Kidney epithelial cell (primary cell): ENCODE measurements around the gene MAD2L2. TPM values are rescaled to one million over a fixed set of nuclear protein-coding genes. Genes with fewer than 3 reads are reported as not detected.

Experiments
- DNase-seq: peaks from one replicate; pipeline ENCODE4 v3.0.0-alpha.2; 2010; ENCODE audit warnings: low read depth
- H3K27me3 ChIP-seq: 2 replicates; pipeline ENCODE4 v1.6.0; 2011; ENCODE audit warnings: low read length; ENCODE audit not compliant: control insufficient read depth, insufficient read depth
- H3K36me3 ChIP-seq: 2 replicates; pipeline ENCODE4 v1.5.1; 2011; ENCODE audit warnings: low read length; ENCODE audit not compliant: control insufficient read depth, insufficient read depth
- H3K4me3 ChIP-seq: 2 replicates; pipeline ENCODE4 v1.5.1; 2011; ENCODE audit warnings: low read depth, mild to moderate bottlenecking, control low read depth, low read length
- total RNA-seq: library from RNA; depleted of rRNA; stranded (reverse); fragments of >200 nt; gene quantifications from 2 replicates; pipeline ENCODE4 v1.2.3, GENCODE V29; 2015
- TF ChIP-seq, protein P1 (sequence below): IDR thresholded peaks from 2 replicates; pipeline ENCODE4 v1.5.1; 2011; ENCODE audit warnings: mild to moderate bottlenecking, moderate library complexity, low read length, control low read depth, inconsistent platforms; ENCODE audit not compliant: insufficient read depth, poor library complexity, severe bottlenecking

The MAD2L2 gene
- total RNA-seq, 1 donor from 2014 or later = 96.6 TPM

- Histone ChIP-seq H3K4me3 (peak within 1 kb of the TSS; percentile 27), H3K27me3 (peaks cover 51% of the 10 kb centered on the region), H3K36me3 (no peaks in the 10 kb centered on the region)
- no peak for DNase-seq
- TF ChIP-seq, protein P1, sequence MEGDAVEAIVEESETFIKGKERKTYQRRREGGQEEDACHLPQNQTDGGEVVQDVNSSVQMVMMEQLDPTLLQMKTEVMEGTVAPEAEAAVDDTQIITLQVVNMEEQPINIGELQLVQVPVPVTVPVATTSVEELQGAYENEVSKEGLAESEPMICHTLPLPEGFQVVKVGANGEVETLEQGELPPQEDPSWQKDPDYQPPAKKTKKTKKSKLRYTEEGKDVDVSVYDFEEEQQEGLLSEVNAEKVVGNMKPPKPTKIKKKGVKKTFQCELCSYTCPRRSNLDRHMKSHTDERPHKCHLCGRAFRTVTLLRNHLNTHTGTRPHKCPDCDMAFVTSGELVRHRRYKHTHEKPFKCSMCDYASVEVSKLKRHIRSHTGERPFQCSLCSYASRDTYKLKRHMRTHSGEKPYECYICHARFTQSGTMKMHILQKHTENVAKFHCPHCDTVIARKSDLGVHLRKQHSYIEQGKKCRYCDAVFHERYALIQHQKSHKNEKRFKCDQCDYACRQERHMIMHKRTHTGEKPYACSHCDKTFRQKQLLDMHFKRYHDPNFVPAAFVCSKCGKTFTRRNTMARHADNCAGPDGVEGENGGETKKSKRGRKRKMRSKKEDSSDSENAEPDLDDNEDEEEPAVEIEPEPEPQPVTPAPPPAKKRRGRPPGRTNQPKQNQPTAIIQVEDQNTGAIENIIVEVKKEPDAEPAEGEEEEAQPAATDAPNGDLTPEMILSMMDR = no peak
Measured at GRCh38 chr1:11691302-11691914, 10.5 kb upstream of the MAD2L2 start, which contains the start of gene DRAXIN. Gene DRAXIN, plus strand, starts transcription at chr1:11691710. Its CDS starts 14,549 bp downstream, at chr1:11706259.

DNA sequence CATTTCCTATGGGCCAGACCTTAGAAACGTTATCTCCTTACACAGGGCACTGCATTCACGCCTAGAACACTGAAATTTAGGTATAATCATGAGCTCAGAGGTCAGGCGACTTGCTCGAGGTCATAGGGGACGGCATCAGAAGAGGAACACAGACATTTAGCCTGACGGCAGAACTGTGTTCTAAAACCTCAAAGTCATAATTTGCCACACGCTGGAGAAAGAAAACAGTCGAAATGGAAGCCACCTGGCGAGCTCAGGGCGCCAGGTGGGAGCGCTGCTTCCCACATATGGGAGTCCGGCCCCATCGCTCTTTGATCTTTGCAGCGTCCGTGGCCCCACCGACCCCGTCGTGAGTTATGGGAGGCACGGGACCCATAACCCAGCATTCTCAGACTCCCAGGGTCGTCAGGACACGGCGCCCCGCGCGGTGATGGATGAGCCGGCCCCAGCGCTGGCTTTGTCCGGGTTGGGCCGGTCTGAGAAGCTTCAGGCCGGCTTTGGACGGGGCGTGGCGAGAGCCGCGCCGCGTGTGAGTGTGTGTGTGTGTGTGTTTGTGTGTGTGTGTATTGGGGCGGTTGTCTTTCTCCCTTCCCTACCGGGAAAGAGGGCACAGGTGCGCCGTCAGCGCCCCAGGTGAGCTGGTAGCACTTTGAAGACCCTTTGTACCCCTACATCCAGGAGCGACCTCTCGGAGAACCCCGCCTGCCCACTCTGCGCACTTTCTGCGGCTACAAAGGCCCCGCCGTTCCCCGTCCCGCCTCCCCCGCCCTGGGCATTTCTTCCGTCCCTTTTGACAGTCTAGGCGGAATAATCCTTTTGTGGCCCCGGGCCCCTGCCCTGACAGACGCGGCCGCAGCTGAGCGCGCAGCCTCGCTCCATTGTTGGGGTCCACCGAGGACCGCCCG, 9.7 kb upstream of the MAD2L2 start:
- no peak for DNase-seq
- Histone ChIP-seq H3K27me3 (peaks cover 53% of the 10 kb centered on the region), H3K36me3 (no peaks in the 10 kb centered on the region), H3K4me3 (peak overlapping the region; percentile 27)
- TF ChIP-seq, protein P1 = no peak

DNA sequence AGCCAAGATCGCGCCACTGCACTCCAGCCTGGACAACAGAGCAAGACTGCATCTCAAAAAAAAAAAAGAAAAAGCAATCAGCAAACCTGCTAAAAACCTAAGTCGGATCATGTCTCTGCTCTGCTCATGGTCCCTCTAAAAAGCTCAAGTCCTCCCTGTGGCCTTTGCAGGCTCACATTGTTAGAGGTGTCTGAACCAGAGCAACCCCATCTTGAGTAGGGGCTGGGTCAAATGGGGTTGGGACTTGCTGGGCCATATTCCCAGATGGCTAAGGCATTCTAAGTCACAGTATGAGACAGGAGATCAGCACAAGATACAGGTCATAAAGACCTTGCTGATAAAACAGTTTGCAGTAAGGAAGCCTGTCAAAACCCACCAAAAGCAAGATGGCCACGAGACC, 7.6 kb upstream of the MAD2L2 start:
- TF ChIP-seq, protein P1 = no peak
- DNase-seq = no peak
- Histone ChIP-seq H3K36me3 (no peaks in the 10 kb centered on the region), H3K27me3 (peaks cover 41% of the 10 kb centered on the region), H3K4me3 (no peak overlapping the region)

GRCh38 chr1:11685210-11685752, 4.3 kb upstream of the MAD2L2 start:
- DNase-seq = no peak

DNA sequence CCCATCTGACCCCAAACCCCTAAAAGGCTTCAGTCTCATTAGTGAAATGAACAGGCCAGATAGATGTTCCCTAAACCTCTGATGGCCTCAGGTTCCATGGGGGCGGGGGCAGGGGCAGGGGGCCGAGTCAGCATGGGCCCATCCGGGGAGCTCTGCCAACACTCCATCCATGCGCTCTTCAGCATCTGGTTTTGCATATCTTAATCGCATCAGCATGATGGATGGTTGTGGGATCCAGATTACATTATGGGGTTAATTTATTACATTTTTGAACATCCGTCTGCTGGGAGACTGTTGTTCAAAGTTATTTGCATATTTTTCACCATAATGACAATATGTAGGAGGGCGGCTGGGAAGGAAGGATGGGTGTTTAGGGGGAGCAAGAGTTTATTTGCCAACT, 3.1 kb upstream of the MAD2L2 start:
- H3K4me3 ChIP-seq = no peak overlapping the region
- H3K27me3 ChIP-seq = peaks cover 13% of the 10 kb centered on the region
- no peaks in the 10 kb centered on the region for H3K36me3 ChIP-seq
- TF ChIP-seq, protein P1 = no peak
- no peak for DNase-seq

More at GRCh38 chr1:11685210-11685752, 4.3 kb upstream of the MAD2L2 start:
- Histone ChIP-seq H3K4me3 (no peak overlapping the region), H3K27me3 (peaks cover 18% of the 10 kb centered on the region), H3K36me3 (no peaks in the 10 kb centered on the region)
- TF ChIP-seq, protein P1 = no peak
